ENCODE data around the gene CDC42BPA. TPM values are rescaled to one million over a fixed set of nuclear protein-coding genes. Genes with fewer than 3 reads are reported as not detected.

The CDC42BPA gene
- 70.0 TPM for total RNA-seq

GRCh38 chr1:227318016-227318852 lies at the start of gene CDC42BPA:
CDC42BPA (minus strand) TSS chr1:227318492; CDS start chr1:227317182, 1,310 bp downstream.

DNA sequence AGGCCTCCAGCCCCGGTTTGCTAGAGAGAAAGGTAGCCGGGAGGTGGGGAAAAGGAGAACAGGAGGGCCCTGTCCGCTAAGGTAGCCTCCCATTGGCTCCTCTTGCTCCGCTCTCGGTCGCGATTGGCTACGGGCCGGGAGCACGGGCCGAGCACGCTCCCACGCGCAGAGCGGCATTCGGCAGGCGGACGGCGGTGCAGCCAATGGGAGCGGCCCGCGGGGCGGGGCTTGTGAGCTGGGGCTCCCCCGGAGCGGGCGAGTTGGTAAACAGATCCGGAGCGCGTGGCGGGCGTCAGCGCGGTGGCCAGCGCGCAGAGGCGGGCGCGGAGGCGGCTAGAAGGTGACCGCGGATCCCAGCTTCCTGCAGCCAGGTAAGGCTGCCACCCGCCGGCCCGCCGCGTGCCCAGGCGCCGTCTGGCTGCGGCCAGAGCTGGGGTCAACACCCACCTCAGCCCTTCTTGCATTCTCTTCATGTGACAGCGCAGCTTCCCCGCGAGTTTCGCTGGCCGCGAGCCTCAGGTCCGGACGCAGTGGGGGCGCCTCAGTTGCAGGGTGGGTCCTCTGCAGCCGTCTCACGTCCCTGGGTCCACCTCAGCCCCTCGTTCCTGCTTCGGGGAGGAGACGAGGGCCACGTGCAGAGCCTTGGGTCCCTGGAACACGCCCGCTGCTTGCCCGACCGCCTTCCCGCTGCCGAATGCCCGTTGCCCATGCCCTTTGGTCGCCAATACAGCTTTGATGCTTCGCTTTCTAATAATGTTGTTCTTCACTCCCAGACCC lies 378.1 kb downstream of the CDC42BPA start, which contains the start of gene COQ8A:
Gene COQ8A, plus strand, starts transcription at position 266 of the 777 bp plus-strand sequence. CDS start 21,092 bp downstream, outside the sequence.

Small RNAs within 50 kb of the gene (small RNA-seq; reads per million reads assigned to genes)
- not detected for gene AL353689.1 (ENCODE audit: low replicate concordance)

Other genes starting within 250 kb of the CDC42BPA start
- 34.9 TPM for gene ZNF678, start 245.1 kb upstream of the CDC42BPA start, total RNA-seq

Data from metanephros (tissue), 2 donors.